Panc1 (cell line): ENCODE data around the gene FGGY. TPM values are rescaled to one million over a fixed set of nuclear protein-coding genes. Genes with fewer than 3 reads are reported as not detected.

ENCODE experiments used
- ATAC-seq: fragments of 200-7000 bp; cut with Tn5 transposase; 2 replicates; pipeline ENCODE4 v1.9.1; 2020; ENCODE audit warnings: mild to moderate bottlenecking, moderate library complexity
- BruUV-seq: library from RNA; stranded (reverse); fragments of 400-500 nt; replicated peaks from 2 replicates; lab custom pipeline; 2021; lab: Mats Ljungman, UMichigan
- CTCF ChIA-PET: fragments of 300-600 bp; sonication (Branson Sonifier 250); formaldehyde crosslinking; loops from one replicate; lab custom pipeline; 2022; ENCODE audit warnings: antibody characterized with exemption; lab: Charles Lee
- POLR2A ChIA-PET: fragments of 300-600 bp; sonication (Branson Sonifier 250); formaldehyde crosslinking; loops from one replicate; lab custom pipeline; 2022; ENCODE audit warnings: antibody characterized with exemption; lab: Charles Lee
- DNase-seq: peaks from one replicate; pipeline ENCODE4 v3.0.0-alpha.2; 2010; ENCODE audit warnings: low read depth, low spot score
- H3K27ac ChIP-seq: 2 replicates; pipeline ENCODE4 v1.5.1; 2011; ENCODE audit warnings: mild to moderate bottlenecking, low read length, inconsistent platforms
- H3K27me3 ChIP-seq: fragments of 200-500 bp; sonication (Bioruptor generic); 2 replicates; pipeline ENCODE4 v1.6.0; 2014; ENCODE audit warnings: low read length, inconsistent platforms; ENCODE audit not compliant: control insufficient read depth, insufficient read depth
- H3K36me3 ChIP-seq: fragments of 200-500 bp; sonication (Bioruptor generic); 2 replicates; pipeline ENCODE4 v1.5.1; 2014; ENCODE audit warnings: inconsistent platforms, mild to moderate bottlenecking, low read length, moderate library complexity; ENCODE audit not compliant: control insufficient read depth, insufficient read depth
- H3K4me1 ChIP-seq: 2 replicates; pipeline ENCODE4 v1.5.1; 2011; ENCODE audit warnings: inconsistent platforms, mild to moderate bottlenecking, low read length, moderate library complexity; ENCODE audit not compliant: control insufficient read depth, insufficient read depth
- H3K4me3 ChIP-seq, 2 experiments: 2 replicates each; pipeline ENCODE4 v1.5.1; 2011 to 2012; ENCODE audit warnings: low read depth in 2 of 2, low read length in 2 of 2, mild to moderate bottlenecking in 2 of 2, inconsistent platforms in 1 of 2, moderate library complexity in 1 of 2
- H3K9me3 ChIP-seq: fragments of 200-500 bp; sonication (Bioruptor generic); 2 replicates; pipeline ENCODE4 v1.5.1; 2014; ENCODE audit warnings: low read depth, mild to moderate bottlenecking, inconsistent platforms, low read length, moderate library complexity; ENCODE audit not compliant: control insufficient read depth, insufficient read depth
- CTCF ChIP-seq: fragments of 450-650 bp; IDR thresholded peaks from 2 replicates; pipeline ENCODE4 v1.5.1; 2017; ENCODE audit warnings: mild to moderate bottlenecking
- POLR2AphosphoS5 ChIP-seq: IDR thresholded peaks from 2 replicates; pipeline ENCODE4 v1.6.1; 2012; ENCODE audit warnings: mild to moderate bottlenecking, low read depth, low read length, moderate library complexity
- REST ChIP-seq, 2 experiments: IDR thresholded peaks; 2 replicates each; pipeline ENCODE4 v1.6.1; 2011 to 2012; ENCODE audit warnings: low read depth in 2 of 2, control low read depth in 1 of 2, low read length in 1 of 2, mild to moderate bottlenecking in 1 of 2, moderate library complexity in 1 of 2; ENCODE audit not compliant: insufficient read depth in 1 of 2
- SIN3A ChIP-seq: IDR thresholded peaks from 2 replicates; pipeline ENCODE4 v1.6.1; 2012; ENCODE audit warnings: low read depth, mild to moderate bottlenecking, low read length, moderate library complexity, borderline replicate concordance; ENCODE audit not compliant: insufficient read depth
- TCF7L2 ChIP-seq: IDR thresholded peaks from 2 replicates; pipeline ENCODE4 v1.6.1; 2011; ENCODE audit warnings: mild to moderate bottlenecking, low read depth, low read length, inconsistent platforms
- in situ Hi-C: cut with HindIII; loops from 2 replicates; pipeline ENCODE4 v1.10.0; 2016; ENCODE audit warnings: low sequenced_read_pairs, low pct_unique_long_range_greater_than_20kb
- intact Hi-C: fragments of 100-400 bp; cut with micrococcal nuclease; formaldehyde crosslinking; loops from one replicate; pipeline ENCODE4 v1.10.0; 2022; ENCODE audit not compliant: unreplicated experiment
- total RNA-seq: library from RNA; stranded (reverse); gene quantifications from one replicate; pipeline ENCODE4 v1.2.1, GENCODE V29; 2021; ENCODE audit not compliant: unreplicated experiment

The FGGY gene
- total RNA-seq, 1 experiment from 2014 or later: 15.5 TPM

GRCh38 chr1:59282951-59283350, 13.9 kb upstream of the FGGY start:
- ATAC-seq: no peak
- BruUV-seq: no TSS peak

GRCh38 chr1:59285691-59286090, 11.2 kb upstream of the FGGY start:
- Histone ChIP-seq H3K27ac (no peak overlapping the region), H3K4me3 (no peak overlapping the region), H3K4me1 (no peaks in the 10 kb centered on the region), H3K9me3 (no peaks in the 10 kb centered on the region), H3K27me3 (no peaks in the 10 kb centered on the region), H3K36me3 (no peaks in the 10 kb centered on the region)
- in situ Hi-C loops: no loop called here
- DNase-seq (no peak), ATAC-seq (no peak)
- ChIA-PET CTCF (no interaction called here), POLR2A (no interaction called here)
- BruUV-seq: no TSS peak
- TF ChIP-seq CTCF (no peak), POLR2AphosphoS5 (no peak)
- intact Hi-C loops: no loop called here

More at GRCh38 chr1:59282951-59283350, 13.9 kb upstream of the FGGY start:
- Histone ChIP-seq H3K36me3 (no peaks in the 10 kb centered on the region), H3K4me1 (no peaks in the 10 kb centered on the region), H3K9me3 (no peaks in the 10 kb centered on the region), H3K4me3 (no peak overlapping the region), H3K27ac (no peak overlapping the region), H3K27me3 (no peaks in the 10 kb centered on the region)
- CTCF ChIA-PET: no interaction called here
- in situ Hi-C loops (no loop called here), intact Hi-C loops (no loop called here)
- POLR2A ChIA-PET: no interaction called here
- no peak for TF ChIP-seq REST (IDR thresholded peaks at IDR 0.05; ENCODE audit: insufficient read depth in 1 of 2, low read depth in 2 of 2, low read length in 1 of 2)
- TF ChIP-seq SIN3A: no peak
- no peak for TF ChIP-seq CTCF
- no peak for TF ChIP-seq TCF7L2
- TF ChIP-seq POLR2AphosphoS5: no peak
- DNase-seq: no peak

- no TSS peak for BruUV-seq
- Histone ChIP-seq H3K27ac (no peak overlapping the region), H3K9me3 (no peaks in the 10 kb centered on the region), H3K36me3 (no peaks in the 10 kb centered on the region), H3K4me3 (no peak overlapping the region), H3K27me3 (no peaks in the 10 kb centered on the region), H3K4me1 (no peaks in the 10 kb centered on the region)
- POLR2A ChIA-PET: no interaction called here
- intact Hi-C loops (no loop called here), in situ Hi-C loops (no loop called here)
- ATAC-seq (no peak), DNase-seq (no peak)
- CTCF ChIA-PET: no interaction called here
- TF ChIP-seq CTCF (no peak), POLR2AphosphoS5 (no peak), SIN3A (no peak), TCF7L2 (no peak), REST (IDR thresholded peaks at IDR 0.05; ENCODE audit: insufficient read depth in 1 of 2, low read depth in 2 of 2, low read length in 1 of 2) (no peak)
Observed at GRCh38 chr1:59288046-59288445, 8.8 kb upstream of the FGGY start.
